COLO829 (cell line): ENCODE measurements around the gene SH2B2.
"Not testable (repeated sequence)": the region's sequence is repeated elsewhere in the genome, so short reads cannot be mapped to it uniquely, and the experiment has no call there.

Experiments used
- DNase-seq: peaks from one replicate; pipeline ENCODE4 v3.0.0; 2012; ENCODE audit warnings: low spot score

The SH2B2 gene

DNA sequence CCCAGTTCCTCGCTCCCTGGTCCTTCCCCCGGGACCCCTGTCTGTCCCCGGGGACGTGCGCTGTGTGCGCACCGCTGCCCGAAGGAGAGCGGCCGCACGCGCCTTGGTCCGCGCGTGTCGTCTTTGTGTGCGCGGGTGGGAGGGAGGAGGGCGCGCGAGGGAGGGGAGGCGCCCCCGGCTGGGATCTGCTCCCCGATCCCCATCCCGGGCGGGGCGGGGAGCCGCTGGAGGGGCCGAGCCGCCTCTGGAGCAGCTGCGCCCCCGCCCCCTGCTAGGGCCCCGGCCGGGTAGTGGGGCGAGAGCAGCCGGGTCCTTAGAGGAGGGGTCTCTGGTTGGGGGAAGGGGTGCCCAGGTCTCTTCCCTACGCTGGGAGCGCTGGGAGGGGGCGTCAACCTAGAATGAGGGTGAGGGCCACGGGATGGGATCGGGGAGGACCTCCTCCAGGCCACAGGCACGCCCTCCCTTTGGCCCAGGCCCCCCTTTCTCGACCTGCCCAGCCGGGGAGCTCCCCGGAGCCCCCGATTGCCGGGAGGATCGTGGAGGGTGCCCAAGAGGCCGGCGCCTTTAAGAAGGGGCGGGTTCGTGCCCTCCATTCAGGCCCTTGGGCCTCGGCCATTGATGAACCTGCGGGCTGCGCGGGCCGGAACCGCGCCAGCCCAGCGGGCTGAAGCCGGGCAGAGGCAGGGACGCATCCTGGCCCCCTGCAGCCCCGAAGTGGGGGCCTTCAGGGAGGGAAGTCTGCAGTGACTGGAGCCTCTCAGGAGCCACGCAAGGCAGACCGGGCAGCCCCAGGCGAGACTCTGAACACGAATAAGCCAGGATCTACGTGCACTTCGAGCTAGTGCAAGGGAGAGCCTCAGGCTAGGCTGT is 678 bp downstream of the SH2B2 start:
- no peak for DNase-seq

- DNase-seq: no peak
Measured at GRCh38 chr7:102287981-102288278, 1.3 kb downstream of the SH2B2 start.

DNA sequence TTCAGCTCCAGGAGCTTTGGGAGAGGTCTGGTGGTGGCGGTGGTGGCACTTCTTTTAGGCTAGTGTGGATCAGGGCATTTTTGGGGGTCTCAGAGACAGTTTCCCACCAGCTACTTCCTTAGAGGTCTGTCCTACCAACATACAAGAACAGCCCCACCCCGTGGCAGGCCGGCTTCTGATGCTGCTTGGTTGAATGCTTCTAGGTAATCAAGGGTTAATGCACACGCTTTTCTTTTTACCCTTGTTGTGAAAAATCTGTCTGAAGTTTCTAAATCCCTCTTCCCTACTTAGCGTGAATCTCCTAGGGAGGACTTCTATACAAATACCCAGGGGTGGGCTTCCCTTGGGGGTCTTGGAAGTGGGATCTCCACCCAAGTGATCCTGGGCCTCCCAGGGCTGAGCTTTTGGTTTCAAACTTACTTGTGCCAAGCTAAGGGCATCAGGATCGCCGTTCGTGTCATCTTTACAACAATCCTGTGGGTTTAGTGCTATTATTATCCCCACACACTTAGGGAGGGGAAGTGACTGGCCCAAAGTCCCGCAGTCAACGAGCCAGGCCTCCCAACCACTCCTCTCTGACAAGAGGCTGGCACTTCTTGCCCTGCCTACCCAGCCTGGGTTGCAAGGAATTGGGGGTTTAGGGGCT is 1.7 kb downstream of the SH2B2 start:
- no peak for DNase-seq

- DNase-seq: no peak
Measured at GRCh38 chr7:102289057-102289456, 2.4 kb downstream of the SH2B2 start.

GRCh38 chr7:102291056-102291915 is 4.6 kb downstream of the SH2B2 start:
- DNase-seq: no peak

- DNase-seq: no peak
Measured at GRCh38 chr7:102291916-102292267, 5.2 kb downstream of the SH2B2 start.

DNA sequence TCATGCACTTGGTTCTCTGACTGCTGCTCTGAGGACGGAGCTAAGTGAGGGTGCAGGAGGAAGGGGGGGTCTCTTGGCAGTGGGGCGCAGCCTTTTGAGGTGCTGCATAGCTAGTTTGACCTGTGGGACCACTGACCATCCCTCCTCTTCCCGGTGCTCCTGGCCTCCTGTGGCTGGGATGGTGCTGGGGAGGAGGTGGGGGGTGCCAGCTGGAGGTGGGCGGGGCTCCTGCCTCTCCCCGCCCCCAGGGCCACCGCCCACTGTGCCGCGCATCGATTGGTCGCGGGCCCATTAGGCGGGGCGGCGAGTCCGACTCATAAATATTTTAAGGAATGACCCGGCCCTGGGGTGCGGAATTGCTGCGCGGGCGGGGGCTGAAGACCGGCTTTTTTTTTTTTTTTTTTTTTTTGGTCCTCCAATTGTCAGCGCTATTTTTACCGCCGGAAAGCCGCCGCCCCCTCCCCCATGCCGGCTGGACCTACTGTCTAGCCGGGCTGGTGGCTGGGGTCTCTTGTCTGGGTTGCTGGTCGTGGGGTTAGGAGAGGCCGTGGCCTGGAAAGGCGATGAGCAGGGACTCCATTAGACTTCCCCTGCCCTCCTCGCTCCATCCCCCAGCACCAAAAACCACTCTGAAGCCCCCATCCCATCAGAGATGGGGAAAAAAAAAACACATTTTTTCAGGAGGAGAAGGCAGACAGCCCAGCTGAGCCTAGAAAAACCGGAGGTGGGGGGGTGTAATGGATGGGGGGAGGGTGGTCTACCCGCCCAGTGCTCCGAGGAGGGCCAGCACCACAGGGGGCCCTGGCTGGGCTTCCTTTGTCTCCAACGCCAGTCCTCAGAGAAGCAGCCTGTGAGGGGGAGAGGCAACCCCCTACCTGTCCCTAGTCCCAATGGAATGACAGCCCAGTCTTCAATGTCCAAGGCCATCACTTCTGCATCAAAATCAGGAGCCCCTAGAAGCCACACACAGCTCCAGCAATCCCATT is 6.4 kb downstream of the SH2B2 start:
- no peak for DNase-seq

GRCh38 chr7:102294589-102294988 is 7.9 kb downstream of the SH2B2 start:
- DNase-seq: no peak

DNA sequence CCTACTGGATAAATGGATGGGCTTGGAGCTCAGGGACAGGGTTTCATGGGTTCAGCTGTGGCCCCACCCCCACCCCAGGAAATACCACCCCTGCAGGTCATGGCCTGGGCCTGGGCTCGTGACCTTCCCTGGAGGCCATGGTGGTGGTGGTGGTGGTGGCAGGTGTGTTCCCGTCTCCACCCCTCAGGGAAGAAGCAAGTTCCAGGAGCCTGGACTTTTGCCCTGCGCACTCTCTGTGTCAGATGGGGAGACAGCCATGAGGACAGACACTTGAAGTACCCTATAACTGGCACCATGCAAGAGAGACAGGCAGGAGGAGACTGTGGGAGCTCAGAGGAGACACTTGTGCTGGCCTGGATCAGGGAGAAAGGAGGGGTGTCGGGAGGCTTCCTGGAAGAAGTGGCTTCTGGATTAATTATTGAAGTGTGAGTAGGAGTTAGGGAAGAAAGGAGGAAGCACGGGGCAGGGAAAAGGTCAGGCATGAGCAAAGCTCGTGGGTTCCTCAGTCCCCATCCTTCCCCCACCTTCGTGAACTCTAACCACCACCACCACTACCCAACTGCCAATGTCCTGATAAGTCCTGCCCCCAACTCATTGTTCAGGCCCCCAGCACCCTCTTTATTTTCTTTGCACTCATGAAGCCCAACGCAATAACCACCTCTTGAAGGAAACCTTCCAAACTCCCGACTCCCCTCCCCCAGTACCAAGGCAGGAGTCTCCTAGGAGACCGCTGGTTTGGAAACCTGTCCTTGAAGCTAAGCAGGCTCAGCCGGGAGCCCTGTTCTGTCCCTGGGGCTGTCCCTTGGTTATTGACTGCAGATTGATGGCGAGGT is 8.9 kb downstream of the SH2B2 start:
- no peak for DNase-seq

GRCh38 chr7:102296179-102296438 is 9.4 kb downstream of the SH2B2 start:
- DNase-seq: no peak

DNA sequence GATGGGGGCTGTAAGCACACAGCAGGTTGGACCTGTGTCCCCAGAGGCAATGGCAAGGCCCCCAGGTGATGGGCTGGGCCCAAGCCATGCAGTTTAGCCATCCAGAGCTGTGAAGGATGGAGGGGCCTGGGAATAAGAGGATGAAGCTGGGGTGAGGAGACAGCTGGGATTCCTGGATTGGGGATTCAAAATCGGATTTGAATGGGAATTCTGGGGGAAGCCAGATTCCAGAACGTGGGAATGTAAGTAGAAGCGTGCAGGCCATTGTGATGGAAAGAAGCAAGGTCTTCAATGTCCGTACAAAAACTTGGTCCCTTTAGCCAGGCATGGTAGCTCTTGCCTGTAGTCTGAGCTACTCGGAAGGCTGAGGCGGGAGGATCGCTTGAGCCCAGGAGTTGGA is 9.8 kb downstream of the SH2B2 start:
- DNase-seq: no peak

DNA sequence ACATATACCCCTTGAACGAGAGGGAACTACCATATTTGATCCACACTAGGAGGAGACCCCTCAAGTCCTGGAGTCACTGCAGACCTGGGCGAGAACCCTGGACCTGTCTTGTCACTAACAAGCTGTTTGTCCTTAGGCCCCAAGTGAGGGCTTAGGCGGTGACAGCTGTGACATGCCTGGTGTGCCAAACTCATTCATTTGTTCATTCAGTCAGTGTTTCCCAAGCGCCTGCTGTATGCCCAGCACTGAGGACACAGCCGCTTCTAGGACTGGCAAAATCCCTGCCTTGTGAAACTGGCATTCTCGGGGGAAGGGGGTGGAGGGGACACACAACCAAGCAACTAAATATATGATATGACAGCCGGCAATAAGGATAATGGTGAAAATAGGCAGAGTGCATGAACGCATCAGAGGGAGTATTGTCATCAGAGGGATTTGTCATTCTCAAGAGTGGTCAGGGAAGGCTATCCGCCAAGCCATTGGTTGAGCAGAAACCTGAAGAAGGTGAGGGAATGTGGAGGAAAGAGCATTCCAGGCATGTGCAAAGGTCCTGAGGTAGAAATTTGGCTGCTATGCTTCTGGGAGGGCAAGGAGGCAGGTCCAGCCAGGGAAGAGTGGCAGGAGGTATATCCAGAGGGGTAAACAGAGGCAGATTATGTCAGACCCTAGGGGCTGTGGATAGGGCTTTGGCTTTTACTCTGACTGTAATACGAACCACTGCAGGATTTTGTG is 11.0 kb downstream of the SH2B2 start:
- no peak for DNase-seq

- no peak for DNase-seq
Measured at GRCh38 chr7:102300643-102301221, 14.1 kb downstream of the SH2B2 start.

- DNase-seq: not testable (repeated sequence)
Measured at GRCh38 chr7:102301367-102301766, 14.7 kb downstream of the SH2B2 start.

GRCh38 chr7:102302025-102302424 is 15.4 kb downstream of the SH2B2 start:
- DNase-seq: no peak

GRCh38 chr7:102303669-102304422 is 17.2 kb downstream of the SH2B2 start:
- DNase-seq: no peak

GRCh38 chr7:102304668-102305067 is 18.0 kb downstream of the SH2B2 start:
- no peak for DNase-seq

DNA sequence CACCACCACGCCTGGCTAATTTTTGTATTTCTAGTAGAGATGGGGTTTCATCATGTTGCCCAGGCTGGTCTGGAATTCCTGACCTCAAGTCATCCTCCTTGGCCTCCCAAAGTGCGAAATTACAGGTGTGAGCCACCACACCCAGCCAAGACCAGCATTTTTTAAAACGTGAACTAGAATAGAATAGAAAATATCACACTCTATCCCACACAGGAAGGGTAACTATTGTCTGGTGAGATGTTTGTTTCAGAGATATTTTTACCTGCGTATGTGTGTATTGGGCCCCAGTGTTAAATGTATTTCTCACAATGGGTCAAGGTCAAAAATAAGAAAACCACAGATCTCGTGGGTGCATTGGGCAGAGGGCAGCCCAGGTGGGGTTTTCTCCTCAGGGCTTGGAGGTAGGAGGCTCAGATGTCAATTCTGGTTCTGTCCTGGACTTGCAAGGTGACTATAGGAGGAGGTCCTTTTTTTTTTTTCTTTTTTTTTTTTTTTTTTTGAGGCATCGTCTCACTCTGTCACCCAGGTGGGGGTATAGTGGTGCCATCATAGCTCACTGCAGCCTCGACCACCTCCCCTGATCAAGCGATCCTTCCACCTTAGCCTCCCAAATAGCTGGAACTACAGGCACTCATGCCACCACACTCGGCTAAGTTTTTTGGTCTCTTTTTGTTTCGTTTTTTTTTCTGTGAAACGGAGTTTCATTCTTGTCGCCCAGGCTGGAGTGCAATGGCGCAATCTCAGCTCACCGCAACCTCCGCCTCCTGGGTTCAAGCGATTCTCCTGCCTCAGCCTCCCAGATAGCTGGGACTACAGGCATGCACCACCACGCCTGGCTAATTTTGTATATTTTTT is 19.0 kb downstream of the SH2B2 start:
- DNase-seq: no peak
